Measurements from ENCODE around the gene GATA5.

DNA sequence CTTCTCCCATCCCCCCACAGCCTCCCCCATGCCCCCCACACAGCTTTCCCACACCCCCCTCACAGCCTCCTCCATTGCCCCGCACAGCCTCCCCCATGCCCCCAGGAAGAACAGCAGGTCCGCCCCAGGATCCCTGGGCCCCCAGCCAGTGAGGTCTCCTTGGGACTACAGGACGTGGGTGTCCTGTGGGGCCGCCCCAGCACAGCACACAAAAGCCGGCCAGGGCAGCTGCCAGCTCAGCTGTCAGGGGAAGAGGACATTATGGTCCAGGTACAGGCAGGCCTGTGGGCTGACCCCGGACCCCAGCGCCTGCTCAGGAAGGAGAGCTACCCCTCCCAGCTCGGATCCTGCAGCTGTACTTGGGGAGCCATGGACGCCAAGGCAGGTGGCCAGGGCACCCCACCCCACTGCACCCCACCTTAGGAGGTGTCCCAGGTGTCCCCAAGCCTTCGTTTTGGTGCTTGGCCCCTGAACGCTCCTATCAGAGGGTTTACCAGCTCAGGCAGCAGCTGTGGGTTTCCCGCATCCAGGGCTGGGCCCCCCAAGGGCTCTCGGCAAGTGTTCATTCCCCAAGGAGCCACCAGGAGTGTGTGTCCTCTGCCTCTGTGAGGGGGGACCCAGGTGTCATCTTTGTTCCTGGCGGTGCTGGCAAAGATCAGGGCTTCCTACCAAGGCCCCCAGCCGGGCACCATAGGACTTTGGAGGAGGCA, 42.3 kb upstream of the GATA5 start:
- TF ChIP-seq, protein P1, sequence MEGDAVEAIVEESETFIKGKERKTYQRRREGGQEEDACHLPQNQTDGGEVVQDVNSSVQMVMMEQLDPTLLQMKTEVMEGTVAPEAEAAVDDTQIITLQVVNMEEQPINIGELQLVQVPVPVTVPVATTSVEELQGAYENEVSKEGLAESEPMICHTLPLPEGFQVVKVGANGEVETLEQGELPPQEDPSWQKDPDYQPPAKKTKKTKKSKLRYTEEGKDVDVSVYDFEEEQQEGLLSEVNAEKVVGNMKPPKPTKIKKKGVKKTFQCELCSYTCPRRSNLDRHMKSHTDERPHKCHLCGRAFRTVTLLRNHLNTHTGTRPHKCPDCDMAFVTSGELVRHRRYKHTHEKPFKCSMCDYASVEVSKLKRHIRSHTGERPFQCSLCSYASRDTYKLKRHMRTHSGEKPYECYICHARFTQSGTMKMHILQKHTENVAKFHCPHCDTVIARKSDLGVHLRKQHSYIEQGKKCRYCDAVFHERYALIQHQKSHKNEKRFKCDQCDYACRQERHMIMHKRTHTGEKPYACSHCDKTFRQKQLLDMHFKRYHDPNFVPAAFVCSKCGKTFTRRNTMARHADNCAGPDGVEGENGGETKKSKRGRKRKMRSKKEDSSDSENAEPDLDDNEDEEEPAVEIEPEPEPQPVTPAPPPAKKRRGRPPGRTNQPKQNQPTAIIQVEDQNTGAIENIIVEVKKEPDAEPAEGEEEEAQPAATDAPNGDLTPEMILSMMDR (IDR thresholded peaks at IDR 0.05; ENCODE audit: insufficient read depth, low read depth, low read length), result no peak
- TF ChIP-seq EZH2 (IDR thresholded peaks at IDR 0.05; ENCODE audit: insufficient read depth, low read length), result no peak
